ENCODE data around the gene CALHM1.

GRCh38 chr10:103448746-103449145, 10.0 kb downstream of the CALHM1 start:
- TF ChIP-seq, protein P1, sequence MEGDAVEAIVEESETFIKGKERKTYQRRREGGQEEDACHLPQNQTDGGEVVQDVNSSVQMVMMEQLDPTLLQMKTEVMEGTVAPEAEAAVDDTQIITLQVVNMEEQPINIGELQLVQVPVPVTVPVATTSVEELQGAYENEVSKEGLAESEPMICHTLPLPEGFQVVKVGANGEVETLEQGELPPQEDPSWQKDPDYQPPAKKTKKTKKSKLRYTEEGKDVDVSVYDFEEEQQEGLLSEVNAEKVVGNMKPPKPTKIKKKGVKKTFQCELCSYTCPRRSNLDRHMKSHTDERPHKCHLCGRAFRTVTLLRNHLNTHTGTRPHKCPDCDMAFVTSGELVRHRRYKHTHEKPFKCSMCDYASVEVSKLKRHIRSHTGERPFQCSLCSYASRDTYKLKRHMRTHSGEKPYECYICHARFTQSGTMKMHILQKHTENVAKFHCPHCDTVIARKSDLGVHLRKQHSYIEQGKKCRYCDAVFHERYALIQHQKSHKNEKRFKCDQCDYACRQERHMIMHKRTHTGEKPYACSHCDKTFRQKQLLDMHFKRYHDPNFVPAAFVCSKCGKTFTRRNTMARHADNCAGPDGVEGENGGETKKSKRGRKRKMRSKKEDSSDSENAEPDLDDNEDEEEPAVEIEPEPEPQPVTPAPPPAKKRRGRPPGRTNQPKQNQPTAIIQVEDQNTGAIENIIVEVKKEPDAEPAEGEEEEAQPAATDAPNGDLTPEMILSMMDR (IDR thresholded peaks at IDR 0.05; ENCODE audit: low read length) = no peak
- no peak for TF ChIP-seq EZH2 (optimal IDR thresholded peaks at IDR 0.05; ENCODE audit: low read depth, low read length)
